HPDE6-E6E7 (cell line): Measurements from ENCODE around the gene ITFG1.
"Not testable (repeated sequence)": the region's sequence is repeated elsewhere in the genome, so short reads cannot be mapped to it uniquely, and the experiment has no call there.

Experiments
- DNase-seq: peaks from one replicate; pipeline ENCODE4 v3.0.0; 2011; ENCODE audit warnings: missing footprints; ENCODE audit errors: extremely low spot score

The ITFG1 gene

GRCh38 chr16:47244206-47244605 lies 216.7 kb downstream of the ITFG1 start:
- DNase-seq = no peak

- DNase-seq = no peak
Observed at GRCh38 chr16:47241061-47241460, 219.8 kb downstream of the ITFG1 start.

GRCh38 chr16:47236716-47237115 lies 224.1 kb downstream of the ITFG1 start:
- DNase-seq = no peak

DNA sequence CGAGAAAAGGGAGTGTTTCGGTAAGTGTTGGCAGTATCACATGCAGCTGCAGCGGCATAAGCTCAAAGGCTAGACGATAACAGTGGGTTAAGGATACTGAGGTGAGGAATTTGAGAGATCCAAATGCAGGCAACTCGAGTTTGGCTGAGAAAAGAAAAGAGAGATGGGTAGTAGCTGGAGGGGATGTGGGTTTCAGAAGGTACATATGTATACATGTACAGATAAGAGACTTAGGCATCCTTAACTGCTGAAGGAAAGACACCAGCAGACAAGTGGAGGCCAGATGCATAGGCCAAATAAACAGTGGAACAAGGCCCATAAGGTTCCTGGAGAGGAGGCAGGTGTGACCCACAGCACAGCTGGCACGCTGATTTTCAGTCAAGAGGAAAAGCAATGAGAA lies 230.6 kb downstream of the ITFG1 start:
- no peak for DNase-seq

DNA sequence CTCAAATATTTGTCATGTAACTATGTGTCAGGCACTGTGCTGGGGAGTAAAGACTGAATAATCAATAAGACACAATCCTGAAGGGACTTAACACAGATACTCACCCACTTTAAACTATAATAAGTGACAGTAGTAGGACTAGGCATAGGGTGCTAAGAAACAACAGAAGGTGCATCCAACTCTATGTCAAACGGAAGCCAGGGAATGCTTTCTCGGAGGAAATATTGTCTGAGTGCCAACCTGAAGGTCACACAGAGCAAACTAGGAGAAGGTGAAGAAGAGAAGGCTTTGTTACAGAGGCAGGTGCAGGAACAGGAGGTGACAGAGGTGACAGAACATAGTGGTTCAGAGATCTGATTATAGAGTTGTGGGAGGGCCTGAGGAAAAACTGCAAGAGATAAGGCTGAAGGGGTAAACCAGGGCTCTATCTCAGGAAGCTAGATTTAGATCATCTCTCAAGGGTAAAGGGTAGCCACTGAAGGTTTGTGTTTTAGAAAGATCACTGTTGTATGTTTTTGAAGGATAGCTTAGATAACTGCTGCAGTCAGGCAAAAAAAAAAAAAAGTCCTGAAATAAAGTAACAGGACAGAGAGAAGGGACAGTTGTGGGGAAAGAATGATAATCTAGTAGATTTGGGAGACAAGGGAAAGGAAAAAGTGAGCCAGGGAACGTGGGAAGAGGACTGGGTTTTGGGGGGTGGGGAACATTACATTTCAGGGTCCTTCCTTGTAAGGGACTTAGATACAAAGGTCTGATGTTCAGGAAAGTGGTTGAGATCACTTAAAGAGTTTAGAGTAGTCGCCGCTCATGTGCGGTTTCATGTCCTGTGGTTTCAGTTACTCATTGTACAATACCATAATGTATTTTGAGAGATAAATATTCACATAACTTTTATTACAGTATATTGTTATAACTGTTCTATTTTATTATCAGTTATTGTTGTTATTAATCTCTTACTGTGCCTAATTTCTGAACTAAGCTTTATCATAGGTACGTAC lies 231.5 kb downstream of the ITFG1 start:
- no peak for DNase-seq

DNA sequence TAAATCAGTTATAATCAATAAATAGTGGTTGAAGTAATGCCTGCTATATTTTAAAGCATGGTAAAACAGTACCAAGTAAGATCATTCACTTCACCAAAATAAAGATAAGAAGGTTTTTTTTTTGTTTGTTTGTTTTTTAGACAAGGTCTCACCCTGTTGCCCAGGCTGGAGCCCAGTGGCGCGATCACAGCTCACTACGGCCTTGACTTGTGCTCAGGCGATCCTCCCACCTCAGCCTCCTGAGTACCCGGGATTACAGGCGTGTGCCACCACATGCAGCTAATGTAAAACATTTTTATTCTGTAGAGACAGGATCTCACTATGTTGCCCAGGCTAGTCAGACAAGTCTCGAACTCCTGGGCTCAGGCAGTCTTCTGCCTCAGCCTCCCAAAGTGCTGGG lies 232.6 kb downstream of the ITFG1 start:
- no peak for DNase-seq

DNA sequence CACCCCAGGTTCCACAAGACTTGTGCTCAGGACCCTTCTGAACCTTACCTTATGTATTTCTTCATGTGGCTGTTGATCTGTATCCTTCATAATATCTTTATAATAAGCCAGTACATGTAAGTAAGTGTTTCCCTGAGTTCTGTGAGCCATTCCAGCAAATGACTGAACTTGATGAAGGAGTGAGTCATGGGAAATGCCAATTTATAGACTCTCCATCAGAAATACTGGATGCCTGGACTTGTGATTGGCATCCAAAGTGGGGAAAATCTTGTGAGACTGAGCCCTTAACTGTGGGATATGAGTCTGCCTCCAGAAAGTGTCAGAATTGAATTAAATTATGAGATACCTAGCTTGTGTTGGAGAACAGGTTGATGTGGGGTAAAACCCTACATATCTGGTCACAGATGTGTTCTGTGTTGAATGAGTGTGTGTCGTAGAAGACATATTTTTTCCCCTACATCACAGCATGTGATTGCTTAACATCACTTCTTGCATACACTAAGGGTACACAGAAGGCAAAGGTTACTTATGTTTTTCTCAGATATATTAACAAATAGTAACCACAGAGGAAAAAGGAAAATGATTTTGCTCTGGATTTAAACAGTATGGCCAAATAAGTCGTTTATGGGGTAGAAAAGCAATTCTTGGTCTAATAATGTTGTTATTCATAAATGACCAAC lies 247.0 kb downstream of the ITFG1 start:
- DNase-seq = no peak

DNA sequence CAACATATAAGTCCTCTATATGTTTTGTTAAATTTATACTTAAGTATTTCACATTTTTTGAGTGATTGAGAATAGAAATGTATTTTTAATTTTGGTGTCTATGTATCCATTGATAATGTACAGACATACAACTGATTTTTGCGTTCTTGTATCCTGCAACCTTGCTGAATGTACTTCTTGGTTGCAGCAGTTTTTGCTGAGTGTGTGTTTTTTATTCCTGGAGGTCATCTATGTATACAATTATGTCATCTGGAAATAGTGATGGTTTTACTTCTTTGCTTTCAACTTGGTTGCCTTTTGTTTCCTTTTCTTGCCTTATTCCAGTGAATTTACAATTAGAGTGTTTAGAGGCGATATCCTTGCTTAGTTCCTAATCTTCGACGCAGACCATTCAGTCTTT lies 249.6 kb downstream of the ITFG1 start:
- DNase-seq = no peak

DNA sequence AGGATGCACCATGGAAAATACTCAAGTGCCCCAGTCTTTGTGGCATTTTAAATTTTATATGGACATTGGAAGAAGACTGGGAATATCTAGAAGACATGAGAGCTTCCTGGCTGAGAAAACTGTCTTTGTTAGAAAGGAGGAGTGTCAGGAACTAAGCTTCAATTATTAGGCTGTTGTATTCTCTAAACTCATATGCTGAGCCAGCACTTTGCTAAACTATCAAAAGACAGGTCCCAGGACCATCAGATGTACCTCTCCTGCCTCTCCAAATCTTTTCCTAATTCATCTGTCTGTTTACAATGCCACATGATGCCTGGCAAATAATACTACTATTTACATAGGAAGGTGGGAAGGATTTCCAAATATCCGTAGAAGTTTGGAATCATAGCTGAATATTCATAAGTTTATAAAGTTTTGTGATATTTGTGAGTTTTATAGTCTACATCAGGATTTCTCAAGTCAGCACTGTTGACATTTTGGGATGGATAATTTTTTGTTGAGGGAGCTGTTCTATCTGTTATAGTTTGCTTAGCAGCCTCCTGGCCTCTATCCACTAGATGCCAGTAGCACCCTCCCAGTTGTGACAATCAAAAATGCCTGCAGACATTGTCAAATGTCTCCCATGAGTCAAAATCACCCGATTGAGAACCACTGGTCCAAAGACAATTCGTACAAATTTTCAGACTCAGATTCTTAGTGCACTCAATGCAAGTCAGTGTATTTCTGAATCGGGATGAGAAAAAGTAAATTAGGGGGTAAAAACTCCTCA lies 255.9 kb downstream of the ITFG1 start:
- no peak for DNase-seq

DNA sequence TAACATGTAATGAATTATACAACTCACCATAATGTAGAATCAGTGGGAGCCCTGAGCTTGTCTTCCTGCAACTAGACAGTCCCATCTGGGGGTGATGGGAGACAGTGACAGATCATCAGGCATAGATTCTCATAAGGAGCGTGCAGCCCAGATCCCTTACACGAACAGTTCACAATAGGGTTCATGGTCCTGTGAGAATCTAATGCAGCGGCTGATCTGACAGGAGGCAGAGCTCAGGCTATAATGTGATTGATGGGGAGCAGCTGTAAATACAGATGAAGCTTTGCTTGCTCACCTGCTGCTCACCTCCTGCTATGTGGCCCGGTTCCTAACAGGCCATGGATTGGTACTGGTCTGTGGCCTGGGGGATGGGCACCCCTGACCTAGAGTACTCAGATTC lies 257.4 kb downstream of the ITFG1 start:
- DNase-seq = not testable (repeated sequence)

DNA sequence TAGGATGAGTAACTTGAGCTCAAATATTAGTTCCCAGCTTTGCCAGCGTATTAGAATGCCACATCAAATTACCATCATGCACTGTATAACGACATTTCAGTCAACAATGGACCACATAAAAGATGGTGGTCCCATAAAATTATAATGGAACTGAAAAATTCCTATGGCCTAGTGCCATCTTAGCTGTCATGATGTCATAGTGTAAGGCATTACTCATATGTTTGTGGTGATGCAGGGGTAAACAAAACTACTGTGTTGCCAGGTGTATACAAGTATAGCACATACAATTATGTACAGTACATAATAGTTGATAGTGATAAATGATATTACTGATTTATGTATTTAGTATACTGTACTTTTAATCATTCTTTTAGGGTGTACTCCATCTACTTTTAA lies 262.7 kb downstream of the ITFG1 start:
- DNase-seq = no peak

GRCh38 chr16:47197536-47198179 lies 263.2 kb downstream of the ITFG1 start:
- DNase-seq = no peak

DNA sequence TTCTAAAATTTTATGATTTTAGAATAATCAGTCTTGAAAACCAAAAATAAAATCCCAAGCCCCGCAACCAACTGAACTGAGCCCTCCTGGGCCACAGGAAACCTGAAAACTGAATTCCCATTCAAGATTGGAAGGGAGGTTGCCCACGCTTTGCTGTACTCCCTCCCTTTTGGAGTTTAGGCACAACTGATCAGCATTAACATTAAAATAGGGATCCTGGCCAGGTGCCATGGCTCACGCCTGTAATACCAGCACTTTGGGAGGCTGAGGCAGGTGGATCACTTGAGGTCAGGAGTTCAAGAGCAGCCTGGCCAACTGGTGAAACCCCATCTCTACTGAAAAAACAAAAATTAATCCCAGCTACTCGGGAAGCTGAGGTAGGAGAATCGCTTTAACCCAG lies 264.4 kb downstream of the ITFG1 start:
- no peak for DNase-seq

- DNase-seq = no peak
Observed at GRCh38 chr16:47182318-47182717, 278.5 kb downstream of the ITFG1 start.

DNA sequence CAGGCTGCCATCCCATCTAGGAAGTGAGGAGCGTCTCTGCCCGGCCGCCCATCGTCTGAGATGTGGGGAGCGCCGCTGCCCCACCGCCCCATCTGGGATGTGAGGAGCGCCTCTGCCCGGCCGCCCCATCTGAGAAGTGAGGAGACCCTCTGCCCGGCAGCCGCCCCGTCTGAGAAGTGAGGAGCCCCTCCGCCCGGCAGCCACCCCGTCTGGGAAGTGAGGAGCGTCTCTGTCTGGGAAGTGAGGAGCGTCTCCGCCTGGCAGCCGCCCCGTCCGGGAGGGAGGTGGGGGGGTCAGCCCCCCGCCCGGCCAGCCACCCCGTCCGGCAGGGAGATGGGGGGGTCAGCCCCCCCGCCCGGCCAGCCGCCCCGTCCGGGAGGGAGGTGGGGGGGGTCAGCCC lies 279.8 kb downstream of the ITFG1 start:
- DNase-seq = not testable (repeated sequence)

DNA sequence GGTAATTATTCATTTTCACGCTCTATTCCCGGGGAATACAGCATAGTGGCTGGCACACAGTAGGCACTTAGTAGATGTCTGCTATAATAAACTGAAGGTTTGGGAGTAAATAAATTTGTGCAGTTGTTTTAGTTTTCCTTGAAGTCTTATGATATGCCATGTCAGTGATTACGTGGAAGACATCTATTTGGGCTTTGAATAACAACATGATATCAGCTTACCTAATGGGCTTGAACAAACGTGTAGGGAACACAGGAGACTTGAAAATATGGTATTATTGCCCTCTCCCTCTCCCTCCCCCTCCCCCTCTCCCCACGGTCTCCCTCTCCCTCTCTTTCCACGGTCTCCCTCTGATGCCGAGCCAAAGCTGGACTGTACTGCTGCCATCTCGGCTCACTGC lies 280.8 kb downstream of the ITFG1 start:
- no peak for DNase-seq

DNA sequence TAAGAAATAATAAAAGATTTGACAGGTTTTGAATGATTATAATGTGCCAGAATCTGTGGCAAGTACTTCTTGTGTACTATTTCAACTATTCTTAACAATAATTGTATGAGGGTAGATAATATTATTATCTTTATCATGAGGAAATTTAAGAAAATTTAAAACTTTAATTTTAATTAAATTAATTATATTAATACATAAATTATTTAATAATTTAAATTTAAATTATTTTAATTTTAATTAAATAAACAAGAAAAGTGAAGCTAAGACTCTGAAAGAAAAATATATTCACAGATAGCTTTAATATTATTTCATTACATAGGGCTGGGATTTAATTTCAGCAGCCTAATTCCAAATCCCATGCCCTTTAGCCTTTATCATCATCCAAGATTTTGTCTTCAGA lies 285.7 kb downstream of the ITFG1 start:
- no peak for DNase-seq

- DNase-seq = no peak
Observed at GRCh38 chr16:47162670-47163420, 298.0 kb downstream of the ITFG1 start.

- no peak for DNase-seq
Observed at GRCh38 chr16:47161464-47161863, 299.4 kb downstream of the ITFG1 start.

DNA sequence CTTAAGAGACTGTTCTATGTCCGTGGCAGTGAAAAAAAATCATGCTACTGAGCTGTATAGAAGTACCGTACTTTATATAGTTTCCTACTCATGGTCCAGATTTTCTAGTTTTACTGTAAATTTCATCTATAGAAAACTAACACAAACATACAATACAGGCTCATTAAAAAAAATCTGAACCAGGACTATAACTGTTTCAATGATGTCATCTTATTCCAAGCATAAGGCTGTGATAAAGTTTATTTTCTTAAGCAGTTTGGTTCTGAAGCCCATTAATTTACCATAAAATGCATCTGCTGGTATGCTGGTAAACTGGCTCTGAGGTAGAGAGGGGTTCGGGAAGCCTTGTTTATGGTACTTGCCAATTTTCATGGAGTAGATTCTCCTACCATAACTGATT lies 300.4 kb downstream of the ITFG1 start:
- no peak for DNase-seq

GRCh38 chr16:47158992-47159391 lies 301.9 kb downstream of the ITFG1 start:
- no peak for DNase-seq
